ENCODE data around the gene GARS1.

DNA sequence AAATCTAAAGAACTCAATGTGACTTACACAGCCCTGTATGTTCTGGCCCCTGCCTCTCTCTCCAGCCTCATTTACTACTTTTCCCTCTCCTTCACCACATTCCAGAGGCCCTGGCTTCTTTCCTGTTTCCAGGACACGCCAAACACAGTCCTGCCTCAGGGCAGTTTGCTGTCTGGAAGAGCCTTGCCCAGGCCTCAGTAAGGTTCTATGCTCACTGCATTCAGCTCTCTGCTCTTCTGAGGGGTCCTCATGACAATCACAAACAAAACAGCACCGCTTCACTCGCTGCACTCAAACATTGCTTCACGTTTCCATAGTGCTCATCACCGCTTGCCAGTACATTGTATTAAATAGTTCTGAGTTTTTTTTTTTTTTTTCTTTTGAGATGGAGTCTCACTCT, 35.1 kb upstream of the GARS1 start:
- TF ChIP-seq NONO (IDR thresholded peaks at IDR 0.05; ENCODE audit: low read depth in 2 of 2, low read length in 1 of 2), result no peak
- TF ChIP-seq DNMT1 (IDR thresholded peaks at IDR 0.05), result no peak
- no peak for TF ChIP-seq ZNF324 (CRISPR knock-in tag; IDR thresholded peaks at IDR 0.05)
- TF ChIP-seq, protein P1, sequence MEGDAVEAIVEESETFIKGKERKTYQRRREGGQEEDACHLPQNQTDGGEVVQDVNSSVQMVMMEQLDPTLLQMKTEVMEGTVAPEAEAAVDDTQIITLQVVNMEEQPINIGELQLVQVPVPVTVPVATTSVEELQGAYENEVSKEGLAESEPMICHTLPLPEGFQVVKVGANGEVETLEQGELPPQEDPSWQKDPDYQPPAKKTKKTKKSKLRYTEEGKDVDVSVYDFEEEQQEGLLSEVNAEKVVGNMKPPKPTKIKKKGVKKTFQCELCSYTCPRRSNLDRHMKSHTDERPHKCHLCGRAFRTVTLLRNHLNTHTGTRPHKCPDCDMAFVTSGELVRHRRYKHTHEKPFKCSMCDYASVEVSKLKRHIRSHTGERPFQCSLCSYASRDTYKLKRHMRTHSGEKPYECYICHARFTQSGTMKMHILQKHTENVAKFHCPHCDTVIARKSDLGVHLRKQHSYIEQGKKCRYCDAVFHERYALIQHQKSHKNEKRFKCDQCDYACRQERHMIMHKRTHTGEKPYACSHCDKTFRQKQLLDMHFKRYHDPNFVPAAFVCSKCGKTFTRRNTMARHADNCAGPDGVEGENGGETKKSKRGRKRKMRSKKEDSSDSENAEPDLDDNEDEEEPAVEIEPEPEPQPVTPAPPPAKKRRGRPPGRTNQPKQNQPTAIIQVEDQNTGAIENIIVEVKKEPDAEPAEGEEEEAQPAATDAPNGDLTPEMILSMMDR (IDR thresholded peaks at IDR 0.05 in 2 of 3, conservative IDR thresholded peaks at IDR 0.05 in 1 of 3; ENCODE audit: insufficient read depth in 2 of 3, low read depth in 1 of 3, low read length in 3 of 3), result no peak
- TF ChIP-seq, protein P2, sequence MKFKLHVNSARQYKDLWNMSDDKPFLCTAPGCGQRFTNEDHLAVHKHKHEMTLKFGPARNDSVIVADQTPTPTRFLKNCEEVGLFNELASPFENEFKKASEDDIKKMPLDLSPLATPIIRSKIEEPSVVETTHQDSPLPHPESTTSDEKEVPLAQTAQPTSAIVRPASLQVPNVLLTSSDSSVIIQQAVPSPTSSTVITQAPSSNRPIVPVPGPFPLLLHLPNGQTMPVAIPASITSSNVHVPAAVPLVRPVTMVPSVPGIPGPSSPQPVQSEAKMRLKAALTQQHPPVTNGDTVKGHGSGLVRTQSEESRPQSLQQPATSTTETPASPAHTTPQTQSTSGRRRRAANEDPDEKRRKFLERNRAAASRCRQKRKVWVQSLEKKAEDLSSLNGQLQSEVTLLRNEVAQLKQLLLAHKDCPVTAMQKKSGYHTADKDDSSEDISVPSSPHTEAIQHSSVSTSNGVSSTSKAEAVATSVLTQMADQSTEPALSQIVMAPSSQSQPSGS (CRISPR knock-in tag; IDR thresholded peaks at IDR 0.05), result no peak
- TF ChIP-seq, protein P3, sequence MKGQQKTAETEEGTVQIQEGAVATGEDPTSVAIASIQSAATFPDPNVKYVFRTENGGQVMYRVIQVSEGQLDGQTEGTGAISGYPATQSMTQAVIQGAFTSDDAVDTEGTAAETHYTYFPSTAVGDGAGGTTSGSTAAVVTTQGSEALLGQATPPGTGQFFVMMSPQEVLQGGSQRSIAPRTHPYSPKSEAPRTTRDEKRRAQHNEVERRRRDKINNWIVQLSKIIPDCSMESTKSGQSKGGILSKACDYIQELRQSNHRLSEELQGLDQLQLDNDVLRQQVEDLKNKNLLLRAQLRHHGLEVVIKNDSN (CRISPR knock-in tag; IDR thresholded peaks at IDR 0.05), result no peak
- no peak for TF ChIP-seq SMC3 (conservative IDR thresholded peaks at IDR 0.05; ENCODE audit: insufficient read depth, low read depth, low read length)
- TF ChIP-seq, protein P4, sequence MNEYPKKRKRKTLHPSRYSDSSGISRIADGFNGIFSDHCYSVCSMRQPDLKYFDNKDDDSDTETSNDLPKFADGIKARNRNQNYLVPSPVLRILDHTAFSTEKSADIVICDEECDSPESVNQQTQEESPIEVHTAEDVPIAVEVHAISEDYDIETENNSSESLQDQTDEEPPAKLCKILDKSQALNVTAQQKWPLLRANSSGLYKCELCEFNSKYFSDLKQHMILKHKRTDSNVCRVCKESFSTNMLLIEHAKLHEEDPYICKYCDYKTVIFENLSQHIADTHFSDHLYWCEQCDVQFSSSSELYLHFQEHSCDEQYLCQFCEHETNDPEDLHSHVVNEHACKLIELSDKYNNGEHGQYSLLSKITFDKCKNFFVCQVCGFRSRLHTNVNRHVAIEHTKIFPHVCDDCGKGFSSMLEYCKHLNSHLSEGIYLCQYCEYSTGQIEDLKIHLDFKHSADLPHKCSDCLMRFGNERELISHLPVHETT (CRISPR knock-in tag; conservative IDR thresholded peaks at IDR 0.05 in 1 of 2, IDR thresholded peaks at IDR 0.05 in 1 of 2), result no peak
- no peak for TF ChIP-seq GABPA (tag; conservative IDR thresholded peaks at IDR 0.05; ENCODE audit: low read depth)
- TF ChIP-seq RAD21 (CRISPR knock-in tag; conservative IDR thresholded peaks at IDR 0.05 in 1 of 2, IDR thresholded peaks at IDR 0.05 in 1 of 2), result no peak
- no peak for TF ChIP-seq TCF7 (IDR thresholded peaks at IDR 0.05; ENCODE audit: borderline replicate concordance)
